Measurements from ENCODE around the gene SLC4A5.

DNA sequence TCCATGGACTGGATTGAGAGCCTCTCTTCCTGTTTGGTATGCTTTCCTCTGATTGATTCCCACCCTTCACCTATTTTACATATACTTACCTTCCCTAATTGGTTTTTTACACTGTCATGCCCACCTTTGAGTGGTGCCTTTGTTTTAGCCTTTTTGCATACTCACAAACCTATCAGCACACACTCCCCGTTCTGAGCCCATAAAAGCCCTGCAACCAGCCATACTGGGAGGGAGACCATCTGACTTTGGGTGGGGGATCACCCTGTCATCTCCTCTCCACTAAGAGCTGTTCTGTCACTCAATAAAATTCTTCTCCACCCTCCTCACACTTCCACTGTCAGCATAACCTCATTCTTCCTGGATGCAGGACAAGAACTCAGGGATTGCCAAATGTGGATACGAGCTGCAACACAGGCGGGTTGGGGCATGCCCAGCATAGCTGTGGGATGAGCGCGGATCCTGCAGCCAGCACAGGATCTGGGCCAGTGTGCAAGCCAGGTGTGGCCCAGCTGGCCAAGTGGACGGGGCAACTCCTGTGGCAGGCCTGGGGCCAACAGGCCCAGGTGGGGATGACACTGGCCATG is 155.1 kb downstream of the SLC4A5 start:
- TF ChIP-seq, protein P1, sequence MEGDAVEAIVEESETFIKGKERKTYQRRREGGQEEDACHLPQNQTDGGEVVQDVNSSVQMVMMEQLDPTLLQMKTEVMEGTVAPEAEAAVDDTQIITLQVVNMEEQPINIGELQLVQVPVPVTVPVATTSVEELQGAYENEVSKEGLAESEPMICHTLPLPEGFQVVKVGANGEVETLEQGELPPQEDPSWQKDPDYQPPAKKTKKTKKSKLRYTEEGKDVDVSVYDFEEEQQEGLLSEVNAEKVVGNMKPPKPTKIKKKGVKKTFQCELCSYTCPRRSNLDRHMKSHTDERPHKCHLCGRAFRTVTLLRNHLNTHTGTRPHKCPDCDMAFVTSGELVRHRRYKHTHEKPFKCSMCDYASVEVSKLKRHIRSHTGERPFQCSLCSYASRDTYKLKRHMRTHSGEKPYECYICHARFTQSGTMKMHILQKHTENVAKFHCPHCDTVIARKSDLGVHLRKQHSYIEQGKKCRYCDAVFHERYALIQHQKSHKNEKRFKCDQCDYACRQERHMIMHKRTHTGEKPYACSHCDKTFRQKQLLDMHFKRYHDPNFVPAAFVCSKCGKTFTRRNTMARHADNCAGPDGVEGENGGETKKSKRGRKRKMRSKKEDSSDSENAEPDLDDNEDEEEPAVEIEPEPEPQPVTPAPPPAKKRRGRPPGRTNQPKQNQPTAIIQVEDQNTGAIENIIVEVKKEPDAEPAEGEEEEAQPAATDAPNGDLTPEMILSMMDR (tag by site-specific recombination; IDR thresholded peaks at IDR 0.05): no peak
- TF ChIP-seq ZNF175 (tag by site-specific recombination; IDR thresholded peaks at IDR 0.05): no peak
- no peak for TF ChIP-seq ZNF133 (tag by site-specific recombination; IDR thresholded peaks at IDR 0.05)
- no peak for TF ChIP-seq ZNF324 (tag by site-specific recombination; IDR thresholded peaks at IDR 0.05)
- TF ChIP-seq MYNN (tag by site-specific recombination; IDR thresholded peaks at IDR 0.05; ENCODE audit: borderline replicate concordance): no peak
- TF ChIP-seq, protein P2, sequence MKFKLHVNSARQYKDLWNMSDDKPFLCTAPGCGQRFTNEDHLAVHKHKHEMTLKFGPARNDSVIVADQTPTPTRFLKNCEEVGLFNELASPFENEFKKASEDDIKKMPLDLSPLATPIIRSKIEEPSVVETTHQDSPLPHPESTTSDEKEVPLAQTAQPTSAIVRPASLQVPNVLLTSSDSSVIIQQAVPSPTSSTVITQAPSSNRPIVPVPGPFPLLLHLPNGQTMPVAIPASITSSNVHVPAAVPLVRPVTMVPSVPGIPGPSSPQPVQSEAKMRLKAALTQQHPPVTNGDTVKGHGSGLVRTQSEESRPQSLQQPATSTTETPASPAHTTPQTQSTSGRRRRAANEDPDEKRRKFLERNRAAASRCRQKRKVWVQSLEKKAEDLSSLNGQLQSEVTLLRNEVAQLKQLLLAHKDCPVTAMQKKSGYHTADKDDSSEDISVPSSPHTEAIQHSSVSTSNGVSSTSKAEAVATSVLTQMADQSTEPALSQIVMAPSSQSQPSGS (tag by site-specific recombination; IDR thresholded peaks at IDR 0.05; ENCODE audit: low read depth): no peak
- TF ChIP-seq REPIN1 (tag by site-specific recombination; IDR thresholded peaks at IDR 0.05; ENCODE audit: low read depth): no peak
- peak; percentile 48; the same call in 1 of the 2 replicates for TF ChIP-seq ZBTB8A (tag by site-specific recombination; IDR thresholded peaks at IDR 0.05)
- no peak for TF ChIP-seq ZNF530 (tag by site-specific recombination; IDR thresholded peaks at IDR 0.05; ENCODE audit: low read depth)
- no peak for TF ChIP-seq GFI1B (tag by site-specific recombination; IDR thresholded peaks at IDR 0.05)
- no peak for TF ChIP-seq ZNF76 (tag by site-specific recombination; IDR thresholded peaks at IDR 0.05; ENCODE audit: borderline replicate concordance, low read depth)
- 0 out of 2 replicates have a peak, but pooled peaks have one; percentile 7 for TF ChIP-seq SP2 (tag by site-specific recombination; IDR thresholded peaks at IDR 0.05)
- TF ChIP-seq YY1 (tag by site-specific recombination; IDR thresholded peaks at IDR 0.05): no peak

Measured in HEK293 (cell line).